ENCODE measurements around the gene MDP1.

Gene MDP1

DNA sequence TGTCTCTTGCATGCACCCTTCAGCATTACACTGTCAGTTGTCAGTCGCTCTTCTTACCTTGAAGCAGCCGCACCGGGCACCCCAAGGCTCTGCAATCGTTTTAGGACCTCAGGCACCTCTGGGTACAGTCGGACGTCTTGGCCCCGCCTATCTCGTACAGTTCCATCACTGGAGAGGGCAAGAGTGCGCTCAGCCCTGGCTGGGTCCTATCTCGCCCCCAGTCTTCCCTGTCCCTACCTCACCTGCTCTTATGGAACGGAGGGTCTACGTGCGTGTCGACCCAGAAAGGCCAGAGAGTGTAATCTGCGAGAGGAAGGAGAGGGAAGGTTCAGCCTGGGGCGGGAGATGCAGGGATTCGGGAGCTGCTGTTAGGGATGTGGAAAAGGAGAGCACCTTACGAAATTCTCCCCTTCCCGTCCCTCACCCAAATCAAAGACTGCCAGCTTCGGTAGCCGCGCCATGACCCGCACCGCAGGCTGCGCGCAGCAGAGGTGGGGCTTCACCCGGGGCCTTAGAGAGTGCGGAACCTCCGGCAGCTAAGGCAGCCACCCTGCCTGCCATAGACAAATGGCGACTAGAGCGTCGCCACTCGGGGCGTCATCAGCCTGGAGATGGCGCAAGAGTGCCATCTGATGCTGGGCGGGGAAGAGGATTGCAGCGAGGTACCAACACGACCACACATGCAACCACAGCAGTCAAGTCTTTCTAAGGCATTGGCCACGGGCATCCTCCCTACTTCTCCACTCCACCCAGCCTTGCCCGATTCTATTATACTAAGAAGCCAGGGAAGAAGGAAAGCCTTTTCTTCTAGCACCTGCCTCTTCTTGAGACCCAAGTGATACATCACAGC is at the start of gene MDP1:
TSS of gene MDP1 (minus strand) at position 572 of the 850 bp plus-strand sequence. CDS start at position 461, 111 bp downstream.
- DNase-seq (ENCODE audit: low read depth in 2 of 2) = peak; percentile 48 to 49

DNA sequence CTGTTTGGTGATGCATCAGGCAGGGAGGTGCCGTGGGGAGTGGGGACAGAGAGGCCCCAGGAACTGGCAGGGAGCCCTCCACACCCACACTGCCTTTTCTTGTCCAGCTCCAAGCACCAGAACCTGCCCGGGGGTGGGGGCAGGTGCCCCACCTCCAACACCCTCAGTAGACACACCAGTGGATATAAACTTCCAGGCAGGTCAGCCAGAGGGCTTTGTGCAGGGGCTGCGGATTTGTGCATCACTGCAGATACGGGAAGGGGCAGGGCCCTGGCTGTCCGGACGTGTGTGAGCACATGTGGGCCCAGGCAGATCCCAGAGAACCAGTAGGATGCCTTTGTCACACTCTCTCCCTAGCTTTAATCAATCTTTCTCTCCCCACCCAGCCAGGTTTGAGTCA is 48.4 kb upstream of the MDP1 start:
- no peak for DNase-seq (ENCODE audit: low read depth in 2 of 2)

DNA sequence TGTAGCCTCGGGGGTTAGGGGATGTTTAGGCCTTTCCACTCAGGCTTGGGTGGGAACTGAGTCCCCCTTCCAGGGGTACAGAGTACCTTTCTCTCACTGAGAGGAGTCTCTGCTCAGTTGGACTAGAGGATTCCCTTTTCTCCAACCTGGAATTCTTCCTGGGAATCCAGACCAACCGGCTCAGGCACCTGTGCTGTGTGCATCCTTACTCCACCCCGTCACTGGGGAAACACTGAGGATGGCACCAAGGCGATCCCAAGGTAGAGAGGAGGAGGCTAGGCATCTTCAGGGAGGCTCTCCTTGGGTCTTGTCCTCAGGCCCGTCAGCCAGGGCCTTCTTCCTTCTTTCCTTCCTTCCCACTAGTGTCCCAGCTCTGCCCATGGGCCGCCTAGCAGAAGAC is 48.0 kb upstream of the MDP1 start:
- DNase-seq (ENCODE audit: low read depth in 2 of 2) = no peak

DNA sequence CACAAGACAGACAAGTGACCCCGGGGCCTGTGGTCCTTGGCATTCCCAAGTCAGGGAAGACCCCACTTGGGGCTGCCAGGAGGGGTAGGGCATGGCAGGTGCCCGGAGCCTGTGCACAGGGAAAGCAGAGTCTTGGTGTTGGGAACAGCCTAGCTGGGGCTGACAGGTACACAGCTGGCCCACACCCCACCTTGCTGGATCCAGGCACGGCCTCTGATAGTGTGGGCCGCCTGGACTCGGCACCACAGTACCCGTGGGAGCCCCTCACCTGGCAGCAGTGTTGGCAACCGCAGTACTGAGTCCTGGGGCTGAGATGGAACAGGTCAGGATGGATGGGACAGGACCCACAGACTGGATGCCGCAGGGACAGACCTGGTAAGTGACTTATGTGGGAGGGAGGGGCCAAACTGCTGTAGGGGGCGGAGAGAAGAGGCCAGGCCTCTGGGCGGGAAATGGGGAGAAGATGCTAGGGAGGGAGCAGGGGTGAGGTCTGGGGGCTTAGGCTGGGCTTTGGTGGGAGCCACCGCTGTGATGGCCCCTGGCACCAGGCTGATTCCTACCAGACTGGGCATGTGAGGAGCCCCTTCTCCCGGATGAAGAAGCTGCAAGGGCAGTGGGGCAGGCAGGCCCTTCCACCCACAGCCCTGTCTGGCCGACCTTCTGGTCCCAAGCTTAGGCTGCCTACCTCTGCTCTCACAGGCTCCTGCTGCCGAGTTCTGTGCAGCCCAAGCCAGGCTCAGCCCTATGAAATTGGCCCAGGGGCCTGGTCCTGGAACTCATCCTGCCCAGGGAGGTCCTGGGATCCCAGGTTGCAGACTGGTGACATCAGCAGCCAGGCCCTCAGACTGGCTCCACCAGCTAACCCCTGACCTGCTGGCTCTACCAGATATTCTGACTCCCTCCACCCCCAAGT is 47.2 kb upstream of the MDP1 start, which contains the start of gene TGM1:
TSS of gene TGM1 (minus strand) at position 357 of the 913 bp plus-strand sequence. CDS start 825 bp downstream, outside the sequence.
- DNase-seq (ENCODE audit: low read depth in 2 of 2) = no peak

DNA sequence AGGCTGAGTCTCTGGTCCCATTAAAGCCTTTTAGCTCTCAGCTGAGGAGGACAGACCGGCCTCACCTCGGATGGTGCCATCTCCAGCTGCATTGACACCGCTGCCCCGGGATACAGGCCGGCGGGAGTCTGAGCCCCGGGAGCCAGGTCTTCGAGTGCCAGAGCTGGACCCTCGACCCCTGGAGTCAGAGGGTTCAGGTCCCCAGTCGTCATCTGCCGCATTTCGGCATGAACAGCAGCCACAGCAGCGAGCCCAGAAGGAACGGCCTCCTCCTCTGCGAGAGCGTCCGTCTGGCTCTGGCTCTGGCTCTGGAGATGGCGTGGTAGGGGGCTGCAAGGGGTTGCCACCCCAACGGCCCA is 46.1 kb upstream of the MDP1 start:
- no peak for DNase-seq (ENCODE audit: low read depth in 2 of 2)

DNA sequence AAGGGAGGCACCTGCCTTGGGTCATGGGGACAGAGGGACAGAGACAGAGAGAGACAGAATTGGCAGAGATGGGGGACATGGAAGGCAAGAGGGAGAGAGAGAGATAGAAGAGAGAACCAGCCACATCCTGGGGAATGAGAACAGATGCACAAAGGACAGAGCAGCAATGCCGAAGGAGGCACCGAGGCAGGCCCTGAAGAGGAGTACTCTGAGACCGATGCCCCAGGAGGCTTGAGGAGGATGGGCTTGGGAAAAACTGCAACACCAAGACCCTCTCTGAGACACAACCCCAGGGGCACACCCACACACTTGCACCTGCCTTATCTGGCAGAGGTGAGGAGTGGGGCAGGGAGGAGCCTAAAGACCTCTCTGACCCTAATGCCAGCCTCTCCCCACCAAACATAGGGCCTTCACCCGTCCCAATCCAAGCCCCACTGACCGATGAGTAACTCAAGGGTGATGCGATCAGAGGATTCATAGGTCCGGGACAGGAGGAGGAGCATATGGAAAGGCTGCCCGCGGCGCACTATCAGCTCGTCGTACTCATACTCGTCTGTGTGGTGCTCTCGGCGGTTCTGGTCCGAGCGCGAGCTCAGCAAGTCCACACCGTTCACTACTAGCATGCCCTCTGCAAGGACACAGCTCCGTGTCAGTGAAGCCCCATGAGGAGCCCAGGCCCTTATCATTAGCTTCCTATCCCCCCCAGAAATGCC is 45.5 kb upstream of the MDP1 start:
- no peak for DNase-seq (ENCODE audit: low read depth in 2 of 2)

DNA sequence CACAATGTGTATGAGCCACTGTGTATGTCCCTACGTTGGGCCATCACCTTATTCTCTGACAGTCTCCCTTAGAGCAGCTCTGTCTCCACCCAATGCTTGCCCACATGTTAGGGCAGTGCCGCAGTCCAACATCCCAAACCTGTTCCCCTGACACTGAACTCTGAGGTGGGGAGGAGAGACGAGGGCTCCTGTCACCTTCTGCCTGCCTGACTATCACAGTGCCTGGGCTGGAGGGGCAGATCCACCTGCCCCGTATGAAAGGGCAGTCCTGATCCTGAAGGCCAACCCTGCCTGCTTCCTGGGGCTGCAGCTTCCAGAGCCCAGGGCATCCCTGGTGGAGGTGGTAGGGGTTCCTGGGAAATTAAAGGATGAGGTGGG is 44.9 kb upstream of the MDP1 start:
- DNase-seq (ENCODE audit: low read depth in 2 of 2) = no peak

DNA sequence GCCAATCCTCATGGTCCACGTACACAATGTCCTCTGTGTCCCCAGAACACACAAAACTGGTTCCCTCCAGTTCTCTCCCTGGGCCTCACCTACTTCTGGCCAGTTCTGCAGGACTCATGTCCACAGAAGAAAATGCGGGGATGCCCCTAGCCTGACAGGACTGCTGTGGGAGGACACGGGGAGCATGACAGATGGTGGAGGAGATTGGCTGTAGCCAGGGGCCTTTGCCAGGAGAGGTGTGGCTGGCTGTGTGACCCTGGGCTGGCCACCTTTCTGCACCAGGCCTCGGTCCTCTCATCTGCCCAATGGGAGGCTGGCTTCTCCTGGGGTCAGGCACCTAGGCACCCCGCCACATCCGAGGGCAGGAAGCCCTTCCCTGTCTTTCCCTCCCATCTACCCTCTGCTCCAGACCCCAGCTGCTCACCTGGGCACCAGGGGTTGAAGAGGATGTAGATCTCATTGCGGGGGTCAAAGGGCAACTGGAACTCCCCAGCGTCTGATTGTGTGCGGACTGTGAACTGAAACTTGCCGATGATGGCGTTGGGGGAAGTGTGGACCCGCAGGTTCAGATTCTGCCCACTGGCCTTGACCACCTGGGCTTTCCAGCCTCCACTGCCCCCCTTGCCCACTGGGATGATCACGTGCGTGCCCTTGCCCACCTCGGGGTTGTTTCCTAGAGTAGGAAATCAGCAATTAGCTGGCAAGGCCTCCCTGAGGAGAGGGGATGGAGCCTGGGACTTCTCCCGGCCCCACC is 44.3 kb upstream of the MDP1 start:
- no peak for DNase-seq (ENCODE audit: low read depth in 2 of 2)

DNA sequence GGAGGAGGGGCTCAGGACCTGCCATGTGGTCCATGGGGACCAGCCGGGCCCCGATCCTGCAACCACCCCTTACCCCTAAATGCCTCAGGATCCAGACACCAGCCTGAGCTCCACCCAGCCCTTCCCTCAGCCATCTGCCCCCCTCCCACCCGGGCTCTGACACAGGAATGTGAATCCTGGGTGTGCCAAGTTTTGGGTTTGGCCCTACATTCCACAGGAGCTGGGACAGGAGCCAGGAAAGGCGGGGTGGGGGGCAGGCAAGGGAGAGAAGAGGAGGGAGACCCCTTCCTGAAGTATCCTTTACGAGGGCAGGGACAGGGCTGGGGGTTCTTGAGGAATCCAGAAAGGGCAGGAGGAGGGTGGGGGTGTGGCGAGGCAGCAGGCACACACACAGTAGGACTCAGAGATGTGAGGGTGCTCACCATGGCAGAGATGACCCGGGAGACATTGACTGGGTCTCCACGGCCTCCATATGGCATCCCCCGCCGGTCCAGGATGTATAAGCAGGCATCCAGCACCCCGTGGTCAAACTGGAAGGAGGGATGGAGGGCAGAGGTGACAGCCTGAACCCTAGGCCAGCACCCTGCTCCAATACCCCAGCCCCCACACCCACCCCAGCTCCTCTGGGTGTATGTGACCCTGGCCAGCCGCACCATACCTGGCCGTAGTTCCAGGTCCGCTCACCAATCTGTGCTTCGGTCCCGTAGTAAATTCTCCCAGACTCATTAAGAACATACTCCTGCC is 43.6 kb upstream of the MDP1 start:
- peak; percentile 43 to 46 for DNase-seq (ENCODE audit: low read depth in 2 of 2)

DNA sequence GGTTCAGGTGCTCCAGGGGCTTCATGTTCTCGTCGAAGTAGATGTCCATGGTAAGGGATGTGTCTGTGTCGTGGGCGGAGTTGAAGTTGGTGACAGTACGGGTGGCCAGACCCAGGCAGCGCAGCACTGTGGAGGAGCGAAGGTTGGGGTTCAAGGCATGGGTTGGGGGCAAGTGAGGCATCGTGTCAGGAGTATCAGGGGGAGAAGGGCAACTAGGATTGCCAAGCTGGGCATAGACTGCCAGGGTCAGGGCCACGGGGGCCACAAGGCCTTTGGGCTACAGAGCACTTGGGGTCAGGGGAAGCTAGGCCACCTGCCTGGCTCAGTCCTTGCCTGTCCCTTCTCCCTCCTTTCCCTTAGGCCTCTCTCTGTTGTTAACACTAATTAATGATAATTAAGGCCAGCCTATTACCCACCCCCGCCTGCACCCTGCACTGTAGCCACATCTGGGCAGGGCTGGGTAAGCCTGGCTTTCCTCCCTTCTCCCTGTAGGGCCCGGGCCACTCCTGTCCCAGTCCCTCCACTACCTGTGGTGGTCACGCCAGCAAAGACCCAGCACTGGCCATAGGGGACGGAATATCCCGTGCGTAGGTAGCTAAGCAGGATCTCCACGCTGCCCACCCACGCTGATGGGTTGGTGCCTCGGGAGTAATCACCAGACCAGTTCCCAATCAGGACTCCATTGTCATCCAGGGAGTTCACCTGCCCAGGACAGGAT is 42.8 kb upstream of the MDP1 start:
- no peak for DNase-seq (ENCODE audit: low read depth in 2 of 2)

DNA sequence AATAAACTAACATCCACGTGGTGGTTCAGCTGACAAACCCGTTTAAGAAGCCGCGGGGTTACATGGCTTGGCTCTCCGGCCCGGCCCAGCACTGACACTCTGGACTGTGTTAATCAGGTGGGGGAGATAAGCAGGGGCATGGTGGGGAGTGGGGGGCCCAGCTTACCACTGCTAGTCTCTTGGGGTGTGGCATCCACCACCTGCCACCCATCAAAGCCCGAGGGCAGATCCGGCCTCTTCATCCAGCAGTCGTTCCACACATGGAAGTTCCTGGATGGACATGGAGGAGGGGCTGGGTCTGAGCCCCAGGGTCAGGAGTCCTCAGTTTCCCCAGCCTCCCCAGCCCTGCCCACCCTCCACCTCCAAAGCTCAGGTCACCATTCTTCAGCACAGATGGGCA is 42.3 kb upstream of the MDP1 start:
- DNase-seq (ENCODE audit: low read depth in 2 of 2) = no peak

DNA sequence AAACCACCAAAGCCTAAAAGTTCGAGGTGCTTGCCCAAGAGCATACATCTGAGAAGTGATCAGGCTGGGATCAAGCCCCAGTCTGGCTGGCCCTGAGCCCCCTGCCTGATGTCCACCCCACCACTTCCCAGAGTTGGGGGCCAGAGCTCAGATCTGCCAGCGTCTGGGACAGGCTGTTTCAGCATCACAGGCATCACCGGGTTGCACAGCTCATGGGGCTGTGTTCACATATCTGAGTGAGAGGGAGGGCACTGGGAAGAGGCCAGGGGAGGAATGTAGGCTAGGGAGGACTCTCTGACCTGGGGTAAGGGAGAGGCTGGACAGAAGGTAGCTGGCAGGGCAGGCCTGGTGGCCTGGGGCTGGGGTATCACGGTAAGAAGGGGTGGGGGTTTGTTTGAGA is 41.1 kb upstream of the MDP1 start:
- DNase-seq (ENCODE audit: low read depth in 2 of 2) = no peak

DNA sequence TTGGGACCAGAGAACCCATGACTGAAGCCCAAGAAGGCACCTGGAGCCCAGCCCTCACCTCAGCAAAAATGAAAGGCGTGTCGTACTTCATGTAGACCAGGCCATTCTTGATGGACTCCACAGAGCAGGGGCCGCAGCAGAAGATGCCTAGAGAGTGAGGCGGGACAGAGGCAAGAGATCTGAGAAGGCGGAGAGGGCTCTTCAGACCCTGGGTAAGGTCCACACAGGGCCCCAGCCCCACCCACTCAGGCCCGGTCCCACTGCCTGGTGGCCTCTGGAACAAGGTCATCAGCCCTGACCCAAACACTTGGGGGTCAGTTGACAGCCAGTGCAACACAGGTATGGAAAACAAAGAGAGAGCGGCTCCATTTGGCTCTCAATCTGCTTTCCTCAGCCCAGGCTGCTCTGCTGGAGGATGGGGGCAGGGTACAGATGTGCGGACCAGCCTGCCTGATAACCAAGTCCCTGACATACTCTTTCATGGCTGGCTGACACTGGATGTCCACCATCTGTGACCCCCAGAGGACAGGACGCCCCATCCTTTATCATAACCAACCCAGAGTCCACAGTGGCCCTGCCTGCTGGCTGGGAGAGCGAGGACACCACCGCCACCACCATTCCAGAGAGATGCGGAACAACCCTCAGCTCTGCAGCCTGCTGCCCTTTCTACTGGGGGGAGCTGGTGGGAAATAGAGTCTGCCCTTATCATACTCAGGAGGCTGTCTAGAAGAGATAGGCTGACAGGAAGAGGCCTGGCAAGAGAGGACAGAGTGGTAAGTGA is 40.3 kb upstream of the MDP1 start:
- DNase-seq (ENCODE audit: low read depth in 2 of 2) = no peak

DNA sequence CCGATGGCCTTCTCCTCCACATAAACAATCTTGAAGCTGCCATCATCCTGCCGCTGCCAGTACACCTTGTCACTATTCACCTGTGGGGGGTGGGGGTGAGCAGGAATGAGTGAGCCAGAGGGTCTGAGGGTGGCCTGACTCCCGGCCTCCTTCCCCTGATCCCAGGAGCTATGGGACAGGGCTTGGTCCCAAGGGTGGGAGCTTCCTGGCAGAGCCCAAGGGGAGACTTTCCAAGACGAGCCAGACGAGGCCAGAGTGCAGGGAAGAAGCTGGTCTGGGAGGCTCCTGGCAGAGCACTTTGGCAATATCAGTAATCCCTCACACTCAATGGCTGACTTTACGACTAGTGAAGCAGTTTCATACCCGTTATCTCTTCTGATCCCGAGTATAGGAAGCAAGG is 39.6 kb upstream of the MDP1 start:
- no peak for DNase-seq (ENCODE audit: low read depth in 2 of 2)

DNA sequence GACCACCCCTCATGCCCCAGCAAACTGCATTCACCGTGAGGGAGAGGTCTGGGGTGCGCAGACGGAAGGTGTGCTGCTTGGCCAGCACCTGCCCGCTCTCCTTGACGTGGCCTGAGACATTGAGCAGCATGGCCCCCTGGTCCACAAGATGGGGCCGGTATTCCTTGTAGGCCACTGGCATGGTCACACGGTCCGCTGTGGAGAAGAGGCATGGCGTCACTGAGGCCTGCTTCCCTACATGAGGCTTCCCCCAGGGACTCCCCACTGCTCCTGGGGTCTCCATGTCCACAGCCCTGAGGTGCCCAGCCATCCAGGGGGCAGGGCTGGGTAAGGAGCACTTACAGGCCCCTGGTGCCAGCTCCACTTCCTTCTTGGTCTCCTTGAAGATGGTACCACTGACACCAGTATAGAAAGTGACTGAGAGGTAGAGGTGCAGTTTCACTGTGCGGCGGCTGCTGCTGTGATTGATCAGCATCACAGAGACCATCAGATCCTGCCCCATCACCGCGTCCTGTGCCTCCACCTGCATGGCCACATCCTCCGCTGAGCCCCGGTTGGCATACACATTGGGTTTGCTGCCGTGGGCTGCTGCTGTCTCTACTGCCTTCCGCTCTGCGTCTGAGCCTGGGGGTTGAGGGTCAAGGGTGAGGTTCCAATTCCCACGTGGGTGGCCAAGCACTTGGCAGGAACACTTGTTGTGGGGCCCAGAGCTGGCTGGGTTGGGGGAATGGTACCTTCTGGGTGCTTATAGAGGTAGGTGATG is 38.9 kb upstream of the MDP1 start:
- DNase-seq (ENCODE audit: low read depth in 2 of 2) = no peak

DNA sequence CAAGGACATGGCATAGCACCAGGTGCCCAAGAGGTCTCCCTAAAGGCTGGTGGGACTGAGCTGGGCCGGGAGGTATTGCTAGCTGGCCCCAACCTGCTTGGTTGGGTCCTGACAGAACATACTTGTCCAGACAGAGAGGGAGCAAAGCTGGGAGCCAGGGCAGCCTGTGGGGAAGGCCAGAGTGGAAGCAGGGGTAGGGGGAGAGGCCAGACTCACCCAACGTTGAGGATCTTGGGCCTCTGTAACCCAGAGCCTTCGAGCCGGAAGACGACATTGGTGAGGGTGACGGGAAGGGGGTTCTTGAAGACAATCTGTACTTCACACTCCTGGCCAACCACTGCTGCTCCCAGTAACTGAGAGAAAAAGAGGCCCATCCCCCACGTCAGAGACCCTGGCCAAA is 38.1 kb upstream of the MDP1 start:
- DNase-seq (ENCODE audit: low read depth in 2 of 2) = no peak

DNA sequence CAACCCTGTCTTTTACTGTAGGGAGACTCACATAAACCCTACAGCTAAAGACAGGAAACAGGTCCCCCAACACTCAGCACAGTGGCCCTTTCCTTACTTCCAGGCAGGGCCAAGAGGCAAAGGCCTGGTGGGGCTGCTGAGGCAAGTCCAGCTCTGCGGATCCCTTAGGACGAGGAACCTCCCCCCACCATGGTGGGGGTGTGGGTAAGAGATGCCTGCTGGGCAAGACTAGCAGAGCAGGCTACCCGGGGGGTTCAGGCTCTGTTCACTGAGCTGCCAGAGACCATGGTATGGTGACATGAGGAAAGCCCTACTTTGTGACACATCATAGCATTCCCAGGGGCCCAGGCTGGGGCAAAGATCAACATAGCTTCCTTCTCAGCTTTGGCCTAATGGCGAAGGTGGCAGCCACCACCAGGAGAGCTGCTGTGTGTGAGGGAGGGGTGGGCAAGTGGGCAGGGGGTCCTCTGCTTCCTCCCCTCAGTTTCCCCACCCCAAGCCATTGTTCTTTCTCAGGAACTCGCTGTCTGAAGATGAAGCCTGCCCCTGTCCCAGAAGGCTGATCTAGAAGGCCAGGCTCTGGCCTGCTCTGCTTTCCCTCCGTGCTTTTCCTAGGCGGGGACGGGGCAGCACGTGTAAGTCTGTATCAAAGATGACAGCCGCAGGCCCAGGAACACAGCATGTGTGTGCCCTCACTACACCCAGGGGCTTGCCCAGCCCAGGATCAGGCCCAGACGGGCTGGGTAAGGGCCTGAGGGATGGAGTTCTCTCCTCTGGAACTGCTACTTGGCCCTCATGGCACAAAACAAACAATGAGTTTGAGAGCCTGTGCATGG is 36.6 kb upstream of the MDP1 start:
- DNase-seq (ENCODE audit: low read depth in 2 of 2) = no peak

DNA sequence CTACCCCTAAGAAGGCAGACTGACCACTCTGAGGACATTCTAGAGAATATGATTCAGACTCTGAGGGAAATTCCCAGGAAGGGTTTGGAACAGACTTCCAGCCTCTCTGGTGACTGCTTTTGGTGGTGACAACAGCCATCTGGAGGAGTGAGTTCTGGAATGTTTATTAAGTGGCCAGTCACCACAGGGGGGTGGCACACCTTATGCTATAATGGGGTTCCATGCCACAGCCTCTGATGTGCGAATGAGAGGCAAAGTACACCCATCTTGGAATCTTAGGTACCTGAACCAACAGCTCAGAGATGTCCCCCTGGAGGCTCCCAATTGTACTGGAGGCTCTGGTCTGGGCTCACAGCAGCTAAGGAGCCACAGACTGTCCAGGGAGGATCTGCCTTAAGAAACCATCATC is 36.0 kb upstream of the MDP1 start:
- DNase-seq (ENCODE audit: low read depth in 2 of 2) = no peak
